Endothelial cell of umbilical vein (primary cell): ENCODE data around the gene CD320. TPM values are rescaled to one million over a fixed set of nuclear protein-coding genes. Genes with fewer than 3 reads are reported as not detected.

Experiments
- BruUV-seq: library from RNA; stranded (reverse); fragments of 400-500 nt; replicated peaks from 2 replicates; lab custom pipeline; 2021; lab: Mats Ljungman, UMichigan
- CTCF ChIA-PET: fragments of 300-600, 350-600 bp; sonication (Branson Sonifier 250); formaldehyde crosslinking; loops from one replicate; lab custom pipeline; 2021; ENCODE audit warnings: antibody characterized with exemption, inconsistent platforms; lab: Charles Lee
- POLR2A ChIA-PET: fragments of 300-600, 350-600 bp; sonication (Branson Sonifier 250); formaldehyde crosslinking; loops from one replicate; lab custom pipeline; 2021; ENCODE audit warnings: antibody characterized with exemption, inconsistent platforms; lab: Charles Lee
- DNase-seq: peaks from one replicate; pipeline ENCODE4 v3.0.0-alpha.2; 2011; ENCODE audit warnings: low read depth, low spot score
- FAIRE-seq: peaks from 2 replicates; lab custom pipeline; 2011; peaks lifted over from hg19 to GRCh38; lab: Jason Lieb, UNC
- H2AFZ ChIP-seq: 2 replicates; pipeline ENCODE4 v1.6.0; 2012; ENCODE audit warnings: low read depth, low read length, control low read depth, inconsistent platforms
- H3K27ac ChIP-seq: 2 replicates; pipeline ENCODE4 v1.5.1; 2011; ENCODE audit warnings: low read depth, mild to moderate bottlenecking, control low read depth, low read length, moderate library complexity; ENCODE audit not compliant: insufficient read depth
- H3K27me3 ChIP-seq, 2 experiments: 2 replicates each; pipeline versions ENCODE4 v1.6.0 to v1.6.1; 2011; ENCODE audit warnings: low read length in 2 of 2, mixed read lengths in 1 of 2; ENCODE audit not compliant: control insufficient read depth in 2 of 2, insufficient read depth in 2 of 2
- H3K36me3 ChIP-seq, 2 experiments: 2 replicates in 1 of 2; 3 replicates in 1 of 2; pipeline ENCODE4 v1.5.1; 2011; ENCODE audit warnings: low read length in 2 of 2, mild to moderate bottlenecking in 1 of 2, moderate library complexity in 1 of 2; ENCODE audit not compliant: control insufficient read depth in 2 of 2, insufficient read depth in 2 of 2; ENCODE audit errors: extremely low read depth in 1 of 2
- H3K4me1 ChIP-seq: 3 replicates; pipeline ENCODE4 v1.5.1; 2011; ENCODE audit warnings: mild to moderate bottlenecking, low read length; ENCODE audit not compliant: control insufficient read depth, insufficient read depth; ENCODE audit errors: extremely low read depth
- H3K4me2 ChIP-seq: 2 replicates; pipeline ENCODE4 v1.6.1; 2011; ENCODE audit warnings: low read length, control low read depth, mixed read lengths; ENCODE audit not compliant: insufficient read depth
- H3K4me3 ChIP-seq, 3 experiments: fragments of 200-600 bp in 1 of 3; sonication (generic), shearing (Covaris generic) in 1 of 3; replicated peaks in 1 of 3; 2 replicates each; pipeline ENCODE4 v1.5.1; 2011 to 2016; ENCODE audit warnings: control low read depth in 3 of 3, low read length in 3 of 3, mild to moderate bottlenecking in 2 of 3, inconsistent platforms in 1 of 3, low read depth in 1 of 3, moderate library complexity in 1 of 3; ENCODE audit not compliant: insufficient read depth in 1 of 3
- H3K79me2 ChIP-seq: 2 replicates; pipeline ENCODE4 v1.6.0; 2012; ENCODE audit warnings: low read length, inconsistent platforms; ENCODE audit not compliant: control insufficient read depth, insufficient read depth
- H3K9ac ChIP-seq: replicated peaks from 2 replicates; pipeline ENCODE3; 2011; ENCODE audit warnings: low read length, control low read depth; ENCODE audit not compliant: insufficient read depth; ENCODE audit errors: extremely low read depth
- H3K9me1 ChIP-seq: replicated peaks from 3 replicates; pipeline ENCODE4 v1.6.0; 2011; ENCODE audit warnings: mild to moderate bottlenecking, low read length; ENCODE audit not compliant: control insufficient read depth, insufficient read depth; ENCODE audit errors: extremely low read depth
- H3K9me3 ChIP-seq: replicated peaks from 2 replicates; pipeline ENCODE4 v1.5.1; 2012; ENCODE audit warnings: low read length, inconsistent platforms; ENCODE audit not compliant: control insufficient read depth, insufficient read depth
- H4K20me1 ChIP-seq: replicated peaks from 2 replicates; pipeline ENCODE3; 2011; ENCODE audit warnings: mild to moderate bottlenecking, low read length; ENCODE audit not compliant: control insufficient read depth, insufficient read depth; ENCODE audit errors: extremely low read depth
- EZH2 ChIP-seq: IDR thresholded peaks from 2 replicates; pipeline ENCODE4 v1.6.1; 2012; ENCODE audit warnings: borderline replicate concordance, low read depth, mild to moderate bottlenecking, moderate library complexity, low read length, inconsistent platforms; ENCODE audit not compliant: severe bottlenecking
- FOS ChIP-seq: IDR thresholded peaks from 2 replicates; pipeline ENCODE4 v1.6.1; 2011; ENCODE audit warnings: mild to moderate bottlenecking, low read length, moderate library complexity, borderline replicate concordance; ENCODE audit not compliant: insufficient read depth
- GATA2 ChIP-seq: IDR thresholded peaks from 2 replicates; pipeline ENCODE4 v1.7.0; 2011; ENCODE audit warnings: low read depth, mild to moderate bottlenecking, moderate library complexity, mixed read lengths, low read length; ENCODE audit not compliant: insufficient read length, insufficient read depth
- JUN ChIP-seq: IDR thresholded peaks from 2 replicates; pipeline ENCODE4 v1.6.1; 2011; ENCODE audit warnings: borderline replicate concordance, low read depth; ENCODE audit not compliant: insufficient read length, insufficient read depth
- MAX ChIP-seq: IDR thresholded peaks from 2 replicates; pipeline ENCODE4 v1.6.1; 2011; ENCODE audit not compliant: insufficient read depth, insufficient read length
- MYC ChIP-seq: IDR thresholded peaks from one replicate; pipeline ENCODE4 v1.6.1; 2011; ENCODE audit warnings: mild to moderate bottlenecking, low read depth, low read length
- POLR2A ChIP-seq: IDR thresholded peaks from 2 replicates; pipeline ENCODE4 v1.6.1; 2012; ENCODE audit warnings: low read depth, mild to moderate bottlenecking, control low read depth, low read length
- POLR2AphosphoS5 ChIP-seq: IDR thresholded peaks from 2 replicates; pipeline ENCODE4 v1.6.1; 2012; ENCODE audit warnings: low read depth, mild to moderate bottlenecking, control low read depth, low read length, moderate library complexity; ENCODE audit not compliant: insufficient read depth
- dilution Hi-C: fragments of 300-500 bp; cut with MboI; formaldehyde crosslinking; loops from one replicate; pipeline ENCODE4 v1.15.0; 2019; ENCODE audit warnings: low sequenced_read_pairs; ENCODE audit not compliant: extremely low pct_ligation_motif_present
- intact Hi-C: fragments of 100-400 bp; cut with micrococcal nuclease; formaldehyde crosslinking; loops from one replicate; pipeline ENCODE4 v1.10.0; 2022
- polyA plus RNA-seq, 4 experiments: library from polyadenylated mRNA; depleted of rRNA in 3 of 4; stranded (reverse) in 3 of 4; unstranded in 1 of 4; fragments of >200 nt; gene quantifications; 2 replicates each; pipeline versions ENCODE4 v1.2.1 to v1.2.3, GENCODE V29; 2011 to 2012; ENCODE audit warnings: missing spikeins in 1 of 4
- total RNA-seq: library from RNA; stranded (reverse); gene quantifications from 2 replicates; pipeline ENCODE4 v1.2.3, GENCODE V29; 2021
- TF ChIP-seq, protein P1 (sequence below), 2 donors: IDR thresholded peaks; 1 replicate in 1 of 2; 2 replicates in 1 of 2; pipeline ENCODE4 v1.5.1; 2011; ENCODE audit warnings: low read length in 2 of 2, mild to moderate bottlenecking in 2 of 2, moderate library complexity in 2 of 2, control low read depth in 1 of 2, inconsistent platforms in 1 of 2, low read depth in 1 of 2; ENCODE audit not compliant: insufficient read depth in 1 of 2; ENCODE audit errors: extremely low read depth in 1 of 2

The CD320 gene
- total and polyA plus RNA-seq, 2 donors (not counting 3 experiments of a cell fraction or from before 2014, with no cell fraction given): 84.9 to 190 TPM

DNA sequence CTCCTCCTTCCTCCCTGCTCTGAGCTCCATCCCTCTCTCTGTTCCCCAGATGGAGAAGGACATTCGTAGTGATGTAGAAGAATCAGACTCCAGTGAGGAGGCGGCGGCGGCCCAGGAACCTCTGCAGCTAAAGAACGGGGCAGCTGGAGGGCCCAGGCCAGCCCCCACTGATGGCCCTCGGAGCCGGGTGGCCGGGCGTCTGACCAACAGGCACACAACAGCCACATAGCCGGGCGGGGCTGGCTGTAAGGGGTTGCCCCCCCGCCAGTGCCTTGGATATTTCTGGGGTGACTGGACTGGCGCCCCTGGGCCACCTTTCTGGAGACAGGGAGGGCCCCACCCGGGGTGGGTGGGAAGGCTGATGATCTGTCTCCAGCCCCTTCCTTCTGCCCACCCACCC, 46.3 kb downstream of the CD320 start:
- no peaks in the 10 kb centered on the region for H3K79me2 ChIP-seq
- ChIA-PET POLR2A (no interaction called here), CTCF (interaction anchor here (0.7 kb wide), 1 partner anchor 318 kb away, joined by 3 read pairs; the partner anchor contains the start of gene TIMM44)
- H3K27ac ChIP-seq: no peak overlapping the region
- no peaks in the 10 kb centered on the region for H3K4me1 ChIP-seq
- no peaks in the 10 kb centered on the region for H3K9me3 ChIP-seq
- H3K27me3 ChIP-seq: peaks cover 0 to 2% of the 10 kb centered on the region in 2 experiments
- no TSS peak for BruUV-seq
- H3K9me1 ChIP-seq: no peaks in the 10 kb centered on the region
- intact Hi-C loops (loop anchor here (10.0 kb wide), 1 partner anchor 53 kb away; no protein-coding TSS in a partner anchor), dilution Hi-C loops (no loop called here)
- DNase-seq: no peak
- H3K4me2 ChIP-seq: no peak overlapping the region
- TF ChIP-seq EZH2 (no peak), POLR2A (no peak), GATA2 (no peak), MYC (no peak), FOS (no peak), JUN (no peak), MAX (no peak), POLR2AphosphoS5 (no peak)
- TF ChIP-seq, protein P1, sequence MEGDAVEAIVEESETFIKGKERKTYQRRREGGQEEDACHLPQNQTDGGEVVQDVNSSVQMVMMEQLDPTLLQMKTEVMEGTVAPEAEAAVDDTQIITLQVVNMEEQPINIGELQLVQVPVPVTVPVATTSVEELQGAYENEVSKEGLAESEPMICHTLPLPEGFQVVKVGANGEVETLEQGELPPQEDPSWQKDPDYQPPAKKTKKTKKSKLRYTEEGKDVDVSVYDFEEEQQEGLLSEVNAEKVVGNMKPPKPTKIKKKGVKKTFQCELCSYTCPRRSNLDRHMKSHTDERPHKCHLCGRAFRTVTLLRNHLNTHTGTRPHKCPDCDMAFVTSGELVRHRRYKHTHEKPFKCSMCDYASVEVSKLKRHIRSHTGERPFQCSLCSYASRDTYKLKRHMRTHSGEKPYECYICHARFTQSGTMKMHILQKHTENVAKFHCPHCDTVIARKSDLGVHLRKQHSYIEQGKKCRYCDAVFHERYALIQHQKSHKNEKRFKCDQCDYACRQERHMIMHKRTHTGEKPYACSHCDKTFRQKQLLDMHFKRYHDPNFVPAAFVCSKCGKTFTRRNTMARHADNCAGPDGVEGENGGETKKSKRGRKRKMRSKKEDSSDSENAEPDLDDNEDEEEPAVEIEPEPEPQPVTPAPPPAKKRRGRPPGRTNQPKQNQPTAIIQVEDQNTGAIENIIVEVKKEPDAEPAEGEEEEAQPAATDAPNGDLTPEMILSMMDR (IDR thresholded peaks at IDR 0.05; ENCODE audit: extremely low read depth in 1 of 2, insufficient read depth in 1 of 2, low read depth in 1 of 2, low read length in 2 of 2): no peak
- no peaks in the 10 kb centered on the region for H3K36me3 ChIP-seq
- no peak overlapping the region for H2AFZ ChIP-seq
- H4K20me1 ChIP-seq: no peaks in the 10 kb centered on the region
- no peak overlapping the region for H3K9ac ChIP-seq
- FAIRE-seq: no peak
- H3K4me3 ChIP-seq: no peak overlapping the region
